ENCODE data around the gene GAB2.

DNA sequence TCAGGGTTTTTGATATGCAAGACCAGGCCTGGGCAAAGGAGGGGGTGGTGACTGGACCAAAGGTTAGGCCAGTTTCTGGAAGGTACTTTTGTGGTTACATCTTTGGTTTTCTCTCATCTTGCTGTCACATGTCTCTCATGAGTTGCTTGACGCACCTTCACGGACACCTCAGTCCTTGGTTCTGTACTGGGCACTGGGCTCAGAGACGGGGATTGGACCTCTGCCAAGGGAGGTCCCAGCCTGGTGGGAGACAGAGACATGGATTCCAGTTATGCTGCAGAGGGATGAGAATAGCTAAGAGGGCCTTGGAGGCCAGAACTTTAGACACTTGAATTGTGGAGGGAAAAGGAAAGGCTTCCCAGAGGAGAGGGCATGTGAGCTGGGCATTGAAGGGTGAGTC lies 227.2 kb downstream of the GAB2 start:
- TF ChIP-seq, protein P1, sequence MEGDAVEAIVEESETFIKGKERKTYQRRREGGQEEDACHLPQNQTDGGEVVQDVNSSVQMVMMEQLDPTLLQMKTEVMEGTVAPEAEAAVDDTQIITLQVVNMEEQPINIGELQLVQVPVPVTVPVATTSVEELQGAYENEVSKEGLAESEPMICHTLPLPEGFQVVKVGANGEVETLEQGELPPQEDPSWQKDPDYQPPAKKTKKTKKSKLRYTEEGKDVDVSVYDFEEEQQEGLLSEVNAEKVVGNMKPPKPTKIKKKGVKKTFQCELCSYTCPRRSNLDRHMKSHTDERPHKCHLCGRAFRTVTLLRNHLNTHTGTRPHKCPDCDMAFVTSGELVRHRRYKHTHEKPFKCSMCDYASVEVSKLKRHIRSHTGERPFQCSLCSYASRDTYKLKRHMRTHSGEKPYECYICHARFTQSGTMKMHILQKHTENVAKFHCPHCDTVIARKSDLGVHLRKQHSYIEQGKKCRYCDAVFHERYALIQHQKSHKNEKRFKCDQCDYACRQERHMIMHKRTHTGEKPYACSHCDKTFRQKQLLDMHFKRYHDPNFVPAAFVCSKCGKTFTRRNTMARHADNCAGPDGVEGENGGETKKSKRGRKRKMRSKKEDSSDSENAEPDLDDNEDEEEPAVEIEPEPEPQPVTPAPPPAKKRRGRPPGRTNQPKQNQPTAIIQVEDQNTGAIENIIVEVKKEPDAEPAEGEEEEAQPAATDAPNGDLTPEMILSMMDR (IDR thresholded peaks at IDR 0.05), result no peak
- TF ChIP-seq, protein P2, sequence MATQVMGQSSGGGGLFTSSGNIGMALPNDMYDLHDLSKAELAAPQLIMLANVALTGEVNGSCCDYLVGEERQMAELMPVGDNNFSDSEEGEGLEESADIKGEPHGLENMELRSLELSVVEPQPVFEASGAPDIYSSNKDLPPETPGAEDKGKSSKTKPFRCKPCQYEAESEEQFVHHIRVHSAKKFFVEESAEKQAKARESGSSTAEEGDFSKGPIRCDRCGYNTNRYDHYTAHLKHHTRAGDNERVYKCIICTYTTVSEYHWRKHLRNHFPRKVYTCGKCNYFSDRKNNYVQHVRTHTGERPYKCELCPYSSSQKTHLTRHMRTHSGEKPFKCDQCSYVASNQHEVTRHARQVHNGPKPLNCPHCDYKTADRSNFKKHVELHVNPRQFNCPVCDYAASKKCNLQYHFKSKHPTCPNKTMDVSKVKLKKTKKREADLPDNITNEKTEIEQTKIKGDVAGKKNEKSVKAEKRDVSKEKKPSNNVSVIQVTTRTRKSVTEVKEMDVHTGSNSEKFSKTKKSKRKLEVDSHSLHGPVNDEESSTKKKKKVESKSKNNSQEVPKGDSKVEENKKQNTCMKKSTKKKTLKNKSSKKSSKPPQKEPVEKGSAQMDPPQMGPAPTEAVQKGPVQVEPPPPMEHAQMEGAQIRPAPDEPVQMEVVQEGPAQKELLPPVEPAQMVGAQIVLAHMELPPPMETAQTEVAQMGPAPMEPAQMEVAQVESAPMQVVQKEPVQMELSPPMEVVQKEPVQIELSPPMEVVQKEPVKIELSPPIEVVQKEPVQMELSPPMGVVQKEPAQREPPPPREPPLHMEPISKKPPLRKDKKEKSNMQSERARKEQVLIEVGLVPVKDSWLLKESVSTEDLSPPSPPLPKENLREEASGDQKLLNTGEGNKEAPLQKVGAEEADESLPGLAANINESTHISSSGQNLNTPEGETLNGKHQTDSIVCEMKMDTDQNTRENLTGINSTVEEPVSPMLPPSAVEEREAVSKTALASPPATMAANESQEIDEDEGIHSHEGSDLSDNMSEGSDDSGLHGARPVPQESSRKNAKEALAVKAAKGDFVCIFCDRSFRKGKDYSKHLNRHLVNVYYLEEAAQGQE (IDR thresholded peaks at IDR 0.05; ENCODE audit: insufficient read depth in 1 of 2, low read depth in 2 of 2, low read length in 1 of 2), result no peak
- TF ChIP-seq POLR2AphosphoS5 (IDR thresholded peaks at IDR 0.05; ENCODE audit: low read depth, low read length) (no peak), TCF7L2 (IDR thresholded peaks at IDR 0.05; ENCODE audit: low read depth, low read length) (no peak)
